Thyroid gland (tissue), 4 donors: ENCODE results near the gene ETV7. TPM values are rescaled to one million over a fixed set of nuclear protein-coding genes. Genes with fewer than 3 reads are reported as not detected.

Source experiments
- DNase-seq, 2 donors: peaks; one replicate each; pipeline ENCODE4 v3.0.0-alpha.2; 2019
- H3K27ac ChIP-seq, 3 donors: fragments of 200-600 bp; sonication (generic); 1 replicate in 2 of 3; 2 replicates in 1 of 3; pipeline ENCODE4 v1.5.1; 2016 to 2019; ENCODE audit warnings: mild to moderate bottlenecking in 1 of 3, moderate library complexity in 1 of 3
- H3K27me3 ChIP-seq: fragments of 200-600 bp; sonication (generic); one replicate; pipeline ENCODE4 v1.5.1; 2019
- H3K36me3 ChIP-seq, 2 donors: fragments of 200-600 bp; sonication (generic); one replicate each; pipeline ENCODE4 v1.5.1; 2016 to 2019
- H3K4me1 ChIP-seq, 2 donors: fragments of 200-600 bp; sonication (generic); one replicate each; pipeline ENCODE4 v1.5.1; 2017 to 2019
- H3K4me3 ChIP-seq, 3 donors: fragments of 200-600 bp; sonication (generic); replicated peaks in 1 of 3; 1 replicate in 2 of 3; 2 replicates in 1 of 3; pipeline ENCODE4 v1.5.1; 2016; ENCODE audit warnings: mild to moderate bottlenecking in 1 of 3
- H3K9me3 ChIP-seq: fragments of 200-600 bp; sonication (generic); one replicate; pipeline ENCODE4 v1.5.1; 2017
- POLR2A ChIP-seq, 2 donors: fragments of 450-650 bp; IDR thresholded peaks; one replicate each; pipeline ENCODE4 v1.6.1; 2017; ENCODE audit warnings: antibody characterized with exemption in 2 of 2, mild to moderate bottlenecking in 2 of 2, moderate library complexity in 1 of 2
- WGBS, 2 donors: methylation state at CpG; one replicate each; pipeline ENCODE4 v1.1.5; 2017; 5-methylcytosine and 5-hydroxymethylcytosine counted together
- intact Hi-C: fragments of 100-400 bp; cut with DNase I; formaldehyde crosslinking; loops from one replicate; pipeline ENCODE4 v1.15.1; 2023
- total RNA-seq, 4 donors: library from RNA; depleted of rRNA; stranded (reverse); fragments of >200 nt; gene quantifications; one replicate each; pipeline ENCODE4 v1.2.3, GENCODE V29; 2016
- TF ChIP-seq, protein P1 (sequence below), 6 experiments: fragments of 200-600 bp in 3 of 6; fragments of 450-650 bp in 3 of 6; sonication (generic) in 3 of 6; IDR thresholded peaks; one replicate each; pipeline ENCODE4 v1.5.1; 2016 to 2019; ENCODE audit warnings: antibody characterized with exemption in 6 of 6, mild to moderate bottlenecking in 2 of 6, inconsistent platforms in 1 of 6, moderate library complexity in 1 of 6

Gene ETV7
- total RNA-seq, 4 donors from 2014 or later, result 1.4 TPM; not detected in 3

DNA sequence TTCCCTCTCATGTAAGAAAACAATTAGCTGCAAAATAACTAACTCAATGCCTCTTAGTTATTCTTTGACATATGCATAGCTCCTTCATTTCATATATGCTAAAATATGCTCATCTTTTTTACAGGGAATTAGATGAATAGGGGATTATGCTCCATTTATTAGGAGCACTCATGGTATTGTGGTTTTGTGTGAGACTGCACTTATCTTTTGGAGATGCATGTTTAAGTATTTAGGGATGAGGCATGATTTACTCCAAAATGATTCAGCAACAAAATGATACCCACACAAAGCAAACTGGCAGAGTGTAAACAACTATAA lies 59.6 kb downstream of the ETV7 start:
- H3K9me3 ChIP-seq, result no peaks in the 10 kb centered on the region
- no peaks in the 10 kb centered on the region for H3K27me3 ChIP-seq
- no peaks in the 10 kb centered on the region for H3K4me1 ChIP-seq
- H3K36me3 ChIP-seq, result no peaks in the 10 kb centered on the region
- intact Hi-C loops, result no loop called here
- H3K27ac ChIP-seq, result no peak overlapping the region
- TF ChIP-seq, protein P1, sequence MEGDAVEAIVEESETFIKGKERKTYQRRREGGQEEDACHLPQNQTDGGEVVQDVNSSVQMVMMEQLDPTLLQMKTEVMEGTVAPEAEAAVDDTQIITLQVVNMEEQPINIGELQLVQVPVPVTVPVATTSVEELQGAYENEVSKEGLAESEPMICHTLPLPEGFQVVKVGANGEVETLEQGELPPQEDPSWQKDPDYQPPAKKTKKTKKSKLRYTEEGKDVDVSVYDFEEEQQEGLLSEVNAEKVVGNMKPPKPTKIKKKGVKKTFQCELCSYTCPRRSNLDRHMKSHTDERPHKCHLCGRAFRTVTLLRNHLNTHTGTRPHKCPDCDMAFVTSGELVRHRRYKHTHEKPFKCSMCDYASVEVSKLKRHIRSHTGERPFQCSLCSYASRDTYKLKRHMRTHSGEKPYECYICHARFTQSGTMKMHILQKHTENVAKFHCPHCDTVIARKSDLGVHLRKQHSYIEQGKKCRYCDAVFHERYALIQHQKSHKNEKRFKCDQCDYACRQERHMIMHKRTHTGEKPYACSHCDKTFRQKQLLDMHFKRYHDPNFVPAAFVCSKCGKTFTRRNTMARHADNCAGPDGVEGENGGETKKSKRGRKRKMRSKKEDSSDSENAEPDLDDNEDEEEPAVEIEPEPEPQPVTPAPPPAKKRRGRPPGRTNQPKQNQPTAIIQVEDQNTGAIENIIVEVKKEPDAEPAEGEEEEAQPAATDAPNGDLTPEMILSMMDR (IDR thresholded peaks at IDR 0.05), result no peak
- TF ChIP-seq POLR2A (IDR thresholded peaks at IDR 0.05), result no peak
- DNase-seq, result no peak
- H3K4me3 ChIP-seq, result no peak overlapping the region

- Histone ChIP-seq H3K4me1 (no peaks in the 10 kb centered on the region), H3K9me3 (no peaks in the 10 kb centered on the region), H3K4me3 (no peak overlapping the region), H3K27me3 (no peaks in the 10 kb centered on the region), H3K36me3 (no peaks in the 10 kb centered on the region), H3K27ac (no peak overlapping the region)
- intact Hi-C loops, result no loop called here
- WGBS, 2 donors, result 59 to 61% methylated on average over 6 of the region's 6 CpGs
- DNase-seq, result no peak
- TF ChIP-seq, protein P1 (IDR thresholded peaks at IDR 0.05), result no peak
- no peak for TF ChIP-seq POLR2A (IDR thresholded peaks at IDR 0.05)
These were observed 60.1 kb downstream of the ETV7 start for GRCh38 chr6:36327226-36327918.

- no peaks in the 10 kb centered on the region for H3K36me3 ChIP-seq
- DNase-seq, result no peak
- WGBS, 2 donors, result 73 to 75% methylated on average over 7 of the region's 7 CpGs
- H3K27me3 ChIP-seq, result no peaks in the 10 kb centered on the region
- TF ChIP-seq, protein P1 (IDR thresholded peaks at IDR 0.05), result no peak
- no peak for TF ChIP-seq POLR2A (IDR thresholded peaks at IDR 0.05)
- H3K4me3 ChIP-seq, result no peak overlapping the region
- intact Hi-C loops, result no loop called here
- no peaks in the 10 kb centered on the region for H3K4me1 ChIP-seq
- H3K9me3 ChIP-seq, result no peaks in the 10 kb centered on the region
- no peak overlapping the region for H3K27ac ChIP-seq
These were observed 61.0 kb downstream of the ETV7 start for GRCh38 chr6:36326356-36326995.

DNA sequence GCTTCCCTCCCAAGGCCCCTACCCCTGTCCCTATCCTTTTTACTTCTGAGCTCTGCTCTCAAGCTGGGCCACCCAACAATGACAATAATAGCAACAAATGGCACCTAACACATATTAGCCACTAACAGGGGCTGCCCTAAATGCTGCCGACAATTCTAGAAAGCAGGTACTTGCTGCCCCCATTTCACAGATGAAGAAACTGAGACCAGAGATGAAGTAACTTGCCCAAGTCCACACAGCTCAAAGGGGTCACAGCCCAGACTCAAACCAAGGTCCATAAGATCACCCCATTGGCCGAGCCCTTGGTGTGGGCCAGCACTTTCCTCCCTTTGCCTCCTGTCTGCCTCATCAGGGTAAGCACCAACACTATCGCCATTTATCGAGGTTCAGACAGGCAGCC lies 62.8 kb downstream of the ETV7 start:
- no peak for DNase-seq
- Histone ChIP-seq H3K4me3 (no peak overlapping the region), H3K27ac (no peak overlapping the region), H3K27me3 (no peaks in the 10 kb centered on the region), H3K36me3 (no peaks in the 10 kb centered on the region), H3K4me1 (no peaks in the 10 kb centered on the region), H3K9me3 (no peaks in the 10 kb centered on the region)
- WGBS, 2 donors, result 90 to 91% methylated on average over 4 of the region's 4 CpGs
- intact Hi-C loops, result no loop called here
- no peak for TF ChIP-seq POLR2A (IDR thresholded peaks at IDR 0.05)
- TF ChIP-seq, protein P1 (IDR thresholded peaks at IDR 0.05), result no peak

- intact Hi-C loops, result no loop called here
- no peaks in the 10 kb centered on the region for H3K27me3 ChIP-seq
- WGBS, 2 donors, result 78 to 82% methylated on average over 6 of the region's 6 CpGs
These were observed 63.3 kb downstream of the ETV7 start for GRCh38 chr6:36324191-36324590.

More at GRCh38 chr6:36324191-36324590, 63.3 kb downstream of the ETV7 start:
- Histone ChIP-seq H3K9me3 (no peaks in the 10 kb centered on the region), H3K36me3 (no peaks in the 10 kb centered on the region), H3K4me3 (no peak overlapping the region), H3K27ac (no peak overlapping the region), H3K4me1 (no peaks in the 10 kb centered on the region)
- TF ChIP-seq, protein P1 (IDR thresholded peaks at IDR 0.05), result no peak
- TF ChIP-seq POLR2A (IDR thresholded peaks at IDR 0.05), result no peak
- DNase-seq, result no peak
